Esophagus muscularis mucosa (tissue), 4 donors: ENCODE data around the gene ERC2. TPM values are rescaled to one million over a fixed set of nuclear protein-coding genes. Genes with fewer than 3 reads are reported as not detected.

Experiments used
- DNase-seq: peaks from one replicate; pipeline ENCODE4 v3.0.0-alpha.2; 2017; ENCODE audit errors: extremely low spot score
- H3K27ac ChIP-seq, 4 donors: fragments of 200-600 bp; sonication (generic); replicated peaks in 1 of 4; 1 replicate in 3 of 4; 2 replicates in 1 of 4; pipeline ENCODE4 v1.5.1; 2016 to 2019; ENCODE audit warnings: mild to moderate bottlenecking in 1 of 4
- H3K27me3 ChIP-seq, 4 donors: fragments of 200-600 bp; sonication (generic); one replicate each; pipeline versions ENCODE4 v1.5.1 to v1.6.0; 2016 to 2019
- H3K36me3 ChIP-seq, 4 donors: fragments of 200-600 bp; sonication (generic); one replicate each; pipeline ENCODE4 v1.5.1; 2016 to 2019
- H3K4me1 ChIP-seq, 4 donors: fragments of 200-600 bp; sonication (generic); one replicate each; pipeline ENCODE4 v1.5.1; 2016 to 2019
- H3K4me3 ChIP-seq, 4 donors: fragments of 200-600 bp; sonication (generic); 1 replicate in 2 of 4; 2 replicates in 2 of 4; pipeline ENCODE4 v1.5.1; 2016 to 2019; ENCODE audit warnings: mild to moderate bottlenecking in 4 of 4, moderate library complexity in 1 of 4
- H3K9me3 ChIP-seq, 4 donors: fragments of 200-600 bp; sonication (generic); 1 replicate in 3 of 4; 2 replicates in 1 of 4; pipeline ENCODE4 v1.5.1; 2016 to 2019
- EP300 ChIP-seq: sonication (generic); formaldehyde crosslinking; IDR thresholded peaks from one replicate; pipeline ENCODE4 v1.6.1; 2017; ENCODE audit warnings: antibody characterized with exemption
- POLR2A ChIP-seq: fragments of 450-650 bp; IDR thresholded peaks from one replicate; pipeline ENCODE4 v1.6.1; 2017; ENCODE audit warnings: antibody characterized with exemption, moderate library complexity, mild to moderate bottlenecking, low read depth
- POLR2AphosphoS5 ChIP-seq, 2 donors: sonication (generic); formaldehyde crosslinking; IDR thresholded peaks; one replicate each; pipeline ENCODE4 v1.6.1; 2017; ENCODE audit warnings: antibody characterized with exemption in 2 of 2
- WGBS: methylation state at CpG from one replicate; pipeline ENCODE4 v1.1.5; 2018; 5-methylcytosine and 5-hydroxymethylcytosine counted together
- intact Hi-C: fragments of 100-400 bp; cut with DNase I; formaldehyde crosslinking; loops from one replicate; pipeline ENCODE4 v1.15.1; 2023
- total RNA-seq, 4 donors: library from RNA; depleted of rRNA; stranded (reverse); fragments of >200 nt; gene quantifications; one replicate each; pipeline versions ENCODE4 v1.1.0 to v1.2.1, GENCODE V29; 2016
- TF ChIP-seq, protein P1 (sequence below), 3 experiments: fragments of 200-600 bp in 2 of 3; fragments of 450-650 bp in 1 of 3; sonication (generic) in 2 of 3; IDR thresholded peaks; one replicate each; pipeline ENCODE4 v1.5.1; 2017 to 2019; ENCODE audit warnings: antibody characterized with exemption in 3 of 3, mild to moderate bottlenecking in 2 of 3, moderate library complexity in 1 of 3

Gene ERC2
- total RNA-seq, 4 donors from 2014 or later = 0.42 to 2.0 (median 1.5) TPM

DNA sequence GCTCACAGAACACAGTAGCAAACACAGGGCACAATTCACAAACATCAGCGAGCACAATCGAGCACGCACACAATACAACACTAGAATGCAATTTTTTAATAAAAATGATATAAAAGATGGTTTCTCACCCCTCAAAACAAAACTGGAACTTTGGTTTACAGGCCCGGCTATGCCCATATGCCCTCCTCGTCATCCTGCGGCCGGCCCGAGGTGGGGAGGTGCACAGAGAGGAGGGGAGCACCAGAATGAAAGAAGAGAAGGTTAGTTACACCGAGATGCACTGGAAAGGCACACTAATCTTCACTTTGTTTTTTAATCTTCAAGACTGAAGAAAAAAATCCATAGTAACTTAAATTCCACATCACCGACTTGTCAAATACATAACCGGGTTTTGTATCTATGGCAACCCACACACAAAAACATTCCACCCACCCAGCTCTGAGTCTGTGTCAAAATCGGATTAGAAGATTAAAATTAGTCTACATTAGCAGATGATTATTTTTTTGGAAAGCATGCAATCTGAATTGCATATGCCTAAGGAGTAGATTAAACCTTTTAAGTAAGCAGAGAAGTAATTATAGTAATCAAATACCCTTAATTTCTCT is 784.5 kb downstream of the ERC2 start:
- Histone ChIP-seq H3K27me3 (no peaks in the 10 kb centered on the region), H3K9me3 (no peaks in the 10 kb centered on the region), H3K36me3 (no peaks in the 10 kb centered on the region), H3K4me1 (peaks cover 0 to 26% (median 18%) of the 10 kb centered on the region in 4 donors), H3K4me3 (no peak overlapping the region), H3K27ac (no peak overlapping the region)
- no peak for DNase-seq
- intact Hi-C loops = no loop called here
- 66% methylated on average over 12 of the region's 12 CpGs for WGBS
- TF ChIP-seq, protein P1, sequence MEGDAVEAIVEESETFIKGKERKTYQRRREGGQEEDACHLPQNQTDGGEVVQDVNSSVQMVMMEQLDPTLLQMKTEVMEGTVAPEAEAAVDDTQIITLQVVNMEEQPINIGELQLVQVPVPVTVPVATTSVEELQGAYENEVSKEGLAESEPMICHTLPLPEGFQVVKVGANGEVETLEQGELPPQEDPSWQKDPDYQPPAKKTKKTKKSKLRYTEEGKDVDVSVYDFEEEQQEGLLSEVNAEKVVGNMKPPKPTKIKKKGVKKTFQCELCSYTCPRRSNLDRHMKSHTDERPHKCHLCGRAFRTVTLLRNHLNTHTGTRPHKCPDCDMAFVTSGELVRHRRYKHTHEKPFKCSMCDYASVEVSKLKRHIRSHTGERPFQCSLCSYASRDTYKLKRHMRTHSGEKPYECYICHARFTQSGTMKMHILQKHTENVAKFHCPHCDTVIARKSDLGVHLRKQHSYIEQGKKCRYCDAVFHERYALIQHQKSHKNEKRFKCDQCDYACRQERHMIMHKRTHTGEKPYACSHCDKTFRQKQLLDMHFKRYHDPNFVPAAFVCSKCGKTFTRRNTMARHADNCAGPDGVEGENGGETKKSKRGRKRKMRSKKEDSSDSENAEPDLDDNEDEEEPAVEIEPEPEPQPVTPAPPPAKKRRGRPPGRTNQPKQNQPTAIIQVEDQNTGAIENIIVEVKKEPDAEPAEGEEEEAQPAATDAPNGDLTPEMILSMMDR (IDR thresholded peaks at IDR 0.05) = no peak
- TF ChIP-seq POLR2A (no peak), POLR2AphosphoS5 (IDR thresholded peaks at IDR 0.05) (no peak), EP300 (no peak)

GRCh38 chr3:55682461-55682860 is 785.8 kb downstream of the ERC2 start:
- Histone ChIP-seq H3K4me3 (no peak overlapping the region), H3K36me3 (no peaks in the 10 kb centered on the region), H3K27me3 (no peaks in the 10 kb centered on the region), H3K9me3 (no peaks in the 10 kb centered on the region), H3K27ac (no peak overlapping the region), H3K4me1 (peaks cover 0 to 33% (median 26%) of the 10 kb centered on the region in 4 donors)
- DNase-seq = no peak
- intact Hi-C loops = no loop called here
- 85% methylated on average over 3 of the region's 3 CpGs for WGBS
- TF ChIP-seq, protein P1 (IDR thresholded peaks at IDR 0.05) = no peak
- no peak for TF ChIP-seq POLR2AphosphoS5 (IDR thresholded peaks at IDR 0.05)
- no peak for TF ChIP-seq POLR2A
- TF ChIP-seq EP300 = no peak

DNA sequence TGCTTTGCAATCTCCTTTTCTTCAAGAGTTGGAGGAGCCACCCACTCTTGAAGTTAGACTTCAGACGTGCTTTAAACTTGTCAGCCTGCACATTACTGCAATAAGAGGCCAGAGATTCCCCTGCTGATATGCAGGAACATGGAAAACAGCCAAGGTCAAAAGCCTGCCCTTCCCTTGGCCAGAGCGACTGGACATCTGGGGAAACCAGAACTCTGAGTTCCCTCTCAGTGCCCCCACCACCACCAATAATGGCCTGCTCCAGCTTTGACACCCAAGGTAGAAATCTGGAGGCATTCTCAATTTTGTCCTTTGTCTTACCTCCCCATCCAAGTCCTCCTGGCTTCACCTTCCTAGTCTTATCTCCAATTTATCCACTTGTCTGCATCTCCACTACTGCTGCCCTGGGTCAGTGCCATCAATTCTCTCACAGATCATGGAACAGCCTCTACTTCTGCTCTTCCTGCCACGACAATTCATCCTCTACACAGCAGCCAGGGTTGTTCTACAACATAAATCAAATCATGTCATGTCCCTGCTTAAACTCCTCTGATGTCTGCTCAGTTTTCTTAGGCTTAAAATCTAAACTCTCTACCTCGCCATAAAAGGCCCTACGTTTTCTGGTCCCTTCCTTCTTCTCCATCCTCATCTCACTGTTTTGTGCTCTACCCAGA is 789.6 kb downstream of the ERC2 start:
- Histone ChIP-seq H3K36me3 (no peaks in the 10 kb centered on the region), H3K9me3 (no peaks in the 10 kb centered on the region), H3K4me1 (peaks cover 0 to 34% (median 26%) of the 10 kb centered on the region in 4 donors), H3K27ac (peak overlapping the region in 1 of 4 donors; percentile 18), H3K27me3 (no peaks in the 10 kb centered on the region), H3K4me3 (no peak overlapping the region)
- no peak for DNase-seq
- intact Hi-C loops = no loop called here
- 44% methylated on average over 5 of the region's 5 CpGs for WGBS
- TF ChIP-seq EP300 = no peak
- no peak for TF ChIP-seq POLR2A
- no peak for TF ChIP-seq POLR2AphosphoS5 (IDR thresholded peaks at IDR 0.05)
- TF ChIP-seq, protein P1 (IDR thresholded peaks at IDR 0.05) = no peak

DNA sequence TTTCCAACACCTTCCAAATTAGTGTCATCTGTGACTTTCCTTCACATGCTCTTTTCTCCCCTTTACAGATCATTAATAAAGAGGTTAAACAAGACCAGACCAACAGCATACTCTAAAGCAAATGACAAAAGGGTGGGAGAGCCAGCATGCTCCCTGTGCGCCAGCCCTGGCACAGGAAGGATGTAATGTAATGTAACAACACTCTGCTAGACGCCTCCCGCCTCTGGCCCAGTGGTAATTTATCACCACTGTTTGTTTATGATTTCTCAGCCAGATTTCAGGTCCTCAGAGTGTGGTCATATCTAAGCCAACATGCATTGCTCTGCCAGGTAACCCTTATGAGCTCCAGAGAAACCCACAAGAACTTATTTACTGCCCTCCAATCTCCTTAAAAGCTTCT is 791.6 kb downstream of the ERC2 start:
- Histone ChIP-seq H3K27ac (no peak overlapping the region), H3K36me3 (no peaks in the 10 kb centered on the region), H3K9me3 (no peaks in the 10 kb centered on the region), H3K27me3 (no peaks in the 10 kb centered on the region), H3K4me3 (no peak overlapping the region), H3K4me1 (peaks cover 0 to 31% (median 21%) of the 10 kb centered on the region in 4 donors)
- no peak for DNase-seq
- TF ChIP-seq, protein P1 (IDR thresholded peaks at IDR 0.05) = no peak
- TF ChIP-seq EP300 (no peak), POLR2A (no peak), POLR2AphosphoS5 (IDR thresholded peaks at IDR 0.05) (no peak)
- WGBS = 19% methylated on average over 3 of the region's 3 CpGs
- intact Hi-C loops = no loop called here
